D721Med (cell line): Measurements from ENCODE around the gene MYL5.
"Not testable (repeated sequence)": the region's sequence is repeated elsewhere in the genome, so short reads cannot be mapped to it uniquely, and the experiment has no call there.

Experiments used
- DNase-seq: peaks from one replicate; pipeline ENCODE4 v3.0.0; 2011; ENCODE audit warnings: low spot score; ENCODE audit not compliant: insufficient read length
- FAIRE-seq: peaks from 2 replicates; lab custom pipeline; 2011; peaks lifted over from hg19 to GRCh38; lab: Jason Lieb, UNC
- TF ChIP-seq, protein P1 (sequence below): IDR thresholded peaks from 2 replicates; pipeline ENCODE4 v1.5.1; 2012; ENCODE audit warnings: mild to moderate bottlenecking, control low read depth; ENCODE audit not compliant: insufficient read depth; ENCODE audit errors: missing control alignments

Gene MYL5

DNA sequence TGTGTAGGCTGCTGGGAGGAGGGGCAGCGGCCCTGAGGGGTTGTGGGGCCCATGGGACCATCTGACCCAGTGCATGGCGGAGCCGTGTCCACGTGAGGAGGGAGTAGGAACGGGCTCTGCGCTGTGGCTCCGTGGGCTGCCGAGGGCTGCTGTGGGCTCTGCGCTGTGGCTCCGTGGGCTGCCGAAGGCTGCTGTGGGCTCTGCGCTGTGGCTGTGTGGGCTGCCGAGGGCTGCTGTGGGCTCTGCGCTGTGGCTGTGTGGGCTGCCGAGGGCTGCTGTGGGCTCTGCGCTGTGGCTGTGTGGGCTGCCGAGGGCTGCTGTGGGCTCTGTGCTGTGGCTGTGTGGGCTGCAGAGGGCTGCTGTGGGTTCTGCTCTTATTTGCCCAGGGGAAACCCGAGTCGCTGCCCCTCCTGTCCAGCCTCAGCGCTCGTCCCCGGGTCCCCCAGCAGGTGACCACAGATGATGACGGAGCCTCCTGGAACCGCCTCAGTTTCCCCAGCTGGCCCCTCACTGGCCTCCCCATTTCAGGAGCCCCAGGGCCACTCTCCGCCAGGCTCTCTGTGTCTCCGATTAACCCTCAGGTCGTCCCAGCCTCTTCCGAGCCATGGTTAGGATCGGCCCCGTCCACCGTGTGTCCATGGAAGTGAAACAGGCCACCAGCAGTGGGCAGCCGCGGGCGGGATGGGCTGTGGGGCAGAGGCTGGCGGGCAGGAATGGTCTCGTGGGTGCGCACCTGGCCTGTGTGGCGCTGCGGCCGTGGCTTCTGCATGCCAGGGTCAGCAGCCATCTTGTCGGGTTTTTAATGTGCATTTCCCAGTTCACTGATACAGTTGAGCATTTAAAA lies 51.3 kb downstream of the MYL5 start:
- FAIRE-seq (no peak), DNase-seq (no peak)
- TF ChIP-seq, protein P1, sequence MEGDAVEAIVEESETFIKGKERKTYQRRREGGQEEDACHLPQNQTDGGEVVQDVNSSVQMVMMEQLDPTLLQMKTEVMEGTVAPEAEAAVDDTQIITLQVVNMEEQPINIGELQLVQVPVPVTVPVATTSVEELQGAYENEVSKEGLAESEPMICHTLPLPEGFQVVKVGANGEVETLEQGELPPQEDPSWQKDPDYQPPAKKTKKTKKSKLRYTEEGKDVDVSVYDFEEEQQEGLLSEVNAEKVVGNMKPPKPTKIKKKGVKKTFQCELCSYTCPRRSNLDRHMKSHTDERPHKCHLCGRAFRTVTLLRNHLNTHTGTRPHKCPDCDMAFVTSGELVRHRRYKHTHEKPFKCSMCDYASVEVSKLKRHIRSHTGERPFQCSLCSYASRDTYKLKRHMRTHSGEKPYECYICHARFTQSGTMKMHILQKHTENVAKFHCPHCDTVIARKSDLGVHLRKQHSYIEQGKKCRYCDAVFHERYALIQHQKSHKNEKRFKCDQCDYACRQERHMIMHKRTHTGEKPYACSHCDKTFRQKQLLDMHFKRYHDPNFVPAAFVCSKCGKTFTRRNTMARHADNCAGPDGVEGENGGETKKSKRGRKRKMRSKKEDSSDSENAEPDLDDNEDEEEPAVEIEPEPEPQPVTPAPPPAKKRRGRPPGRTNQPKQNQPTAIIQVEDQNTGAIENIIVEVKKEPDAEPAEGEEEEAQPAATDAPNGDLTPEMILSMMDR: no peak

DNA sequence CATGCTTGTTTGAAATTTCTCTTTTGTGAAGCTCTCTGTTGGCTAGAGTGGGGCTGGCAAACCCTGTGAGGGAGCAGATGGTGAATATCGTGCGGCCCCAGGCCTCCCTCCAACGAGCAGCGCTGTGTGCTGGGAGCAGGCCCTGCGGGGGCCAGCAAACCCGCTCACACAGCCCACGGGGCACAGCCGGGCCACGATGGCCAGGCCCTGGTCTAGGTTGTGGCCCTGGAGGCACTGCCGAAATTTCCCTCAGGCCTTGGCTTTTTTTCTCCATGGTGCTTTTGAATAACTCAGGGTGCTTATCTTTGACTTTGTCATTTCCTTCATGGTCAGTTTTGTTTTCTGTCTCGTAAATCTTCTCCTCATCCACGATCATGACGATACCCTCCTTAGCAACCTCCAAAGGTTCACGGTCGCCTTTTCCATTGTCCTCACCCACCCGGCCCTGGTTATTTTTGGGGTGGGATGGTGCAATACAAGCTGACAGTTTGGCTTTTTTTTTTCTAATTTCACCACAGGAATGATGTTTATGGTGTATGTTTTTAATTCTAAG lies 52.0 kb downstream of the MYL5 start:
- TF ChIP-seq, protein P1: no peak
- FAIRE-seq (no peak), DNase-seq (no peak)

DNA sequence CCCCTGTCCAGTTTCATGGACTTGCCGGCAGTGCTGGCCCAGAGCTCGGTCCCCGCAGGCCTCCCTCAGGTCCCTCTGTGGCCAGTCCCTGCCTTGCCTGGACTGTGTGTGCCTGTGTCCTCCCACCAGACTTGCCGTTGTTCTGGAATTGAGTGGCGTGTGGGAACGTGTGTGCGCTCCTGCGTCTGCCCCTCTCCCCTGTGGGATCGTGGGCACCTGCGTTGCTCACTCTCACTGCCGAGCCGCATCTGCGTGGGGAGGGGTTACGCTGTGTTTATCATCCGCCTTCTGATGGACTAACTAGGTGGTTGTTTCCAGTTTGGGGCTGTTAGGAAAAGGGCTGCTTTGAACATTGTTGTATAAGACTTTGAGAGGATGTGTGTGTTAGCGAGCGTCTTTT lies 52.5 kb downstream of the MYL5 start:
- no peak for FAIRE-seq
- TF ChIP-seq, protein P1: no peak
- DNase-seq: no peak

DNA sequence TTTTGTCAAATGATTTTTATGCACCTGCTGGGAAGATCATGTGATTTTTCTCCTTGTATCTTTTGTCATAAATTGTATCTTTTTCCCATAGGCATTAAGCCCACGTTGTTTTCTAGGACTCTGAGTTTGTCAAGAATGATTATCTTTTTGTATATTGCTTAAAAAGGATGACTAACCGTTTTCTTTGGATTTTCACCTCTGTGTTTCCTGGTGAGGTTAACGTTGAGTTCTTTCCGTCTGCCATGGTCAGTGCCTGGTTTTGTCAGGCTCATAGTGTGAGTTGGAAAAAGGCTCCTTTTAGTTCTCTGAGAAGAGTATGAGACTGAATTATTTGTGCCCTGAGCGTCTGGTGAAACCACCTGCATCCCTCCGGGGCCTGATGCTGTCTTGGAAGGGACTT lies 53.2 kb downstream of the MYL5 start:
- FAIRE-seq: no peak

DNA sequence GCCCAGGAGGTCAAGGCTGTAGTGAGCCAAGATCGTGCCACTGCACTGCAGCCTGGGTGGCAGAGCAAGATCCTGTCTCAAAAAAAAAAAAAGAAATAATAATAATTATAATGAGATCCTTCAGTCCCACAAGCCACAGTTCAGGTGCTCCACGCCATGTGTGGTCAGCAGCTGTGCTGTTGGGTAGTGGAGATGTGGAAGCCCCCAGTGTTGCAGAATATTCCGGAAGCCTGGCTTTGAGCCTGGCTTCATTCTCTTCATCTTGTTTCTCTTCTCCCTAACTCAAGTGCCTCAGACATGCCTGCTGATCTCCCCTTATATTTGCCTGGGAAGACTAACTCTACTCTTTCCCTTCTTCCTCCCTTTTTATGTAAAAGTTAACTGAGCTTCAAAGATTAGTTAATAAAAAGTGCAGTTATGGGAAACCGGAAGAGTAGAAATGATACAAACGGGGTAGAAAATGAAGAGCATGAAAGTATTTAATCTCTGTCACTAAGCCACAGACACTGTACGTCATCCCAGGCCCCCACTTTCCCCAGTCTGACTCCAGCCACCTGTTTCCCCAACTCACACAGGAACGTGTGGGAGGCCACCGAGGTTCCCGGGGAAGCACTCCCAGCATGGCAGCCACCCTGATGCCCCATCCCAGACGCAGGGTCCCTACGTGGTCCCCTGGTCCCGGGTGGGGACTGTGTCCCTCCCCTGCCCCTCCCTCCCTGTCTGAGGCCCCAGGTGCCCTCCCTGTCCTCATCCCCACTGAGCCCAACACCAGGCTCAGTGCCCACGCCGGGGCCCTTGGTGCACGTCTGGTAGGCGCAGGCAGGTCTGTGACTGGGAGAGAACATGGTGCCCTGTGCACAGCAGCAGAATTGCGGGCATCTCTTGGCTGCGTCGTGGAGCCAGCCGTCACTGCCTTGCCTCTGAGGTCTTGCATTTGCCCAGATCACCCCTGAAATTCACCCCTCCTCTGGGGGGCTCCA lies 55.3 kb downstream of the MYL5 start:
- DNase-seq (no peak), FAIRE-seq (no peak)
- TF ChIP-seq, protein P1: no peak

More for the DNA sequence above, 53.2 kb downstream of the MYL5 start:
- no peak for DNase-seq
- TF ChIP-seq, protein P1: no peak

DNA sequence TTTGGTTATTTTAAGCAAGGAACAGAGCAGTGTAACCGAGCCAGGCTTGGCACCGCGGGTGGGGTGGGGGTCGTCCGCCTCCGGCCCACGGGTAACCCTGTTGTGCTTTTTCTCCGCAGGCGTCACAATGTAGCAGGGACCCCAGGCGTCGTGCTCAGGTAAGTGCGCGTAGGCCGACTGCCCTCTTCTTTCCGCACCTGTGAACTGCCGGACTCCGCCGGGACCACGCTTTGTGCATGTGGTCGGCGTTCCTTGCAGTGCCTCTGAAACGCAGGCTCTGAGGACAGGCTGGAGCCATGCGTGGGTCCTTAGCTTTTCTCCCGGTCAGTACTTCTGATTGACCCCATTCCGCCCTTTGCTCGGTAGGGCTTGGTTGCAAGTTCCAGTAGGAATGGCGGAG lies 56.2 kb downstream of the MYL5 start:
- DNase-seq: no peak
- no peak for FAIRE-seq
- TF ChIP-seq, protein P1: no peak

DNA sequence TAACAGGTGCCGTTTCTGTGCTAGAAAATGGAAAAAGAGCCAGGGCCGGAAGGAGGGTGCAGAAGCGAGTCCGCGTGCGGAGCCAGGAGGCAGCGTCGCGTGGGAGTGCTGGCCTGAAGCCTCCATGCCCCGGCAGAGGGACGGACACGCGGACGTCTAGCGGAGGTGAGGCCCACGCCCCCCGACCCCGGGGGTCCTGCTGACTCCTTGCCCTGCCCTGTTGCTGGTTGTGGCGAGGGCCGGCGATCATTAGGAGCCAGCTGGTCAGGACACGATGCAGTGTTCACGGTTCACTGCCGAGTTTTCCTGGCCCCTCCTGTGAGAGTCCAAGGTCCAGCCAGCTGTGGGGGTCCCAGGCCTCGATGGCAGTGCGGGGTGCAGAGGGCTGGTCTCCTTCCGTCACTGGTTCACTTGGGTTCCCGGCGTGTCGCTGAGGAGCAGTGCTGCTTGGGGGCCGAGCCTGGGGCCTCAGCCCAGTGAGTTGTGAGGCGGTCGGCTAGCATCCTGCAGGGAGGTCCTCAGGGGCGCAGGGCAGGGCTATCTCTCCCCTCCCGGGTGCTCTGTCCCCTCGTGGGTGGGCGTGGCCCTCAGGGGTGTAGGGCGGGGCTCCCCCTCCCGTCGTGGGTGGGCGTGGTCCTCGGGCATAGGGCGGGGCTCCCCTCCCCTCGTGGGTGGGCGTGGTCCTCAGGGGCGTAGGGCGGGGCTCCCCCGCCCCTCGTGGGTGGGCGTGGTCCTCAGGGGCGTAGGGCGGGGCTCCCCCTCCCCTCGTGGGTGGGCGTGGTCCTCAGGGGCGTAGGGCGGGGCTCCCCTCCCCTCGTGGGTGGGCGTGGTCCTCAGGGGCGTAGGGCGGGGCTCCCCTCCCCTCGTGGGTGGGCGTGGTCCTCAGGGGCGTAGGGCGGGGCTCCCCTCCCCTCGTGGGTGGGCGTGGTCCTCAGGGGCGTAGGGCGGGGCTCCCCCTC lies 56.9 kb downstream of the MYL5 start:
- not testable (repeated sequence) for DNase-seq, FAIRE-seq
